Epithelial cell of esophagus (primary cell): ENCODE data around the gene KRTAP5-7.
"Not testable (repeated sequence)": the region's sequence is repeated elsewhere in the genome, so short reads cannot be mapped to it uniquely, and the experiment has no call there.

Experiments used
- DNase-seq: peaks from one replicate; pipeline ENCODE4 v3.0.0; 2010; ENCODE audit warnings: low read depth
- H3K4me3 ChIP-seq: 2 replicates; pipeline ENCODE4 v1.5.1; 2011; ENCODE audit warnings: mild to moderate bottlenecking, low read length, control low read depth
- CTCF ChIP-seq: IDR thresholded peaks from 2 replicates; pipeline ENCODE4 v1.5.1; 2011; ENCODE audit warnings: low read depth, mild to moderate bottlenecking, low read length, control low read depth, inconsistent platforms; ENCODE audit not compliant: insufficient read depth; ENCODE audit errors: missing control alignments

Gene KRTAP5-7, protein sequence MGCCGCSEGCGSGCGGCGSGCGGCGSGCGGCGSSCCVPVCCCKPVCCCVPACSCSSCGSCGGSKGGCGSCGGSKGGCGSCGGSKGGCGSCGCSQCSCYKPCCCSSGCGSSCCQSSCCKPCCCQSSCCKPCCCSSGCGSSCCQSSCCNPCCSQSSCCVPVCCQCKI

GRCh38 chr11:71526796-71527575 is at the start of gene KRTAP5-7:
Gene KRTAP5-7 (plus strand): TSS chr11:71527267. CDS start chr11:71527301, 34 bp downstream.
- not testable (repeated sequence) for DNase-seq, H3K4me3 ChIP-seq

GRCh38 chr11:71477641-71478527 is 49.2 kb upstream of the KRTAP5-7 start:
- TF ChIP-seq CTCF, result no peak

DNA sequence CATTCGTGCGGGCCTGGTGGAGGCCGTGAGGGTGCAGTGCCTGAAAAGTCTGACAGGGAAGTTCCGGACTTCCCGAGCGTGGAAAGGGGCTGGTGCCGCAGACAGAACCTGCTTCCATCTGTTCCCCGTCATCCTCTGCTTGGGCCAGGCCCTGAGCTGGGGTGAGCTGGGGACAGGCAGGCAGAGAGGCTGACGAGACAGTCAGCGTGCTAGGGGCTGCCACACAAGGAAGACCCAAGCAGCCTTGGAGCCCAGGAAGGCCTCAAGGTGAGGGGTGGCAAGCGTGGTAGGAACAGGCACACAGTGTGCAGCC is 48.6 kb upstream of the KRTAP5-7 start:
- TF ChIP-seq CTCF, result no peak
- H3K4me3 ChIP-seq, result no peak overlapping the region
- no peak for DNase-seq

More at GRCh38 chr11:71477641-71478527, 49.2 kb upstream of the KRTAP5-7 start:
- no peak overlapping the region for H3K4me3 ChIP-seq
- DNase-seq, result no peak

DNA sequence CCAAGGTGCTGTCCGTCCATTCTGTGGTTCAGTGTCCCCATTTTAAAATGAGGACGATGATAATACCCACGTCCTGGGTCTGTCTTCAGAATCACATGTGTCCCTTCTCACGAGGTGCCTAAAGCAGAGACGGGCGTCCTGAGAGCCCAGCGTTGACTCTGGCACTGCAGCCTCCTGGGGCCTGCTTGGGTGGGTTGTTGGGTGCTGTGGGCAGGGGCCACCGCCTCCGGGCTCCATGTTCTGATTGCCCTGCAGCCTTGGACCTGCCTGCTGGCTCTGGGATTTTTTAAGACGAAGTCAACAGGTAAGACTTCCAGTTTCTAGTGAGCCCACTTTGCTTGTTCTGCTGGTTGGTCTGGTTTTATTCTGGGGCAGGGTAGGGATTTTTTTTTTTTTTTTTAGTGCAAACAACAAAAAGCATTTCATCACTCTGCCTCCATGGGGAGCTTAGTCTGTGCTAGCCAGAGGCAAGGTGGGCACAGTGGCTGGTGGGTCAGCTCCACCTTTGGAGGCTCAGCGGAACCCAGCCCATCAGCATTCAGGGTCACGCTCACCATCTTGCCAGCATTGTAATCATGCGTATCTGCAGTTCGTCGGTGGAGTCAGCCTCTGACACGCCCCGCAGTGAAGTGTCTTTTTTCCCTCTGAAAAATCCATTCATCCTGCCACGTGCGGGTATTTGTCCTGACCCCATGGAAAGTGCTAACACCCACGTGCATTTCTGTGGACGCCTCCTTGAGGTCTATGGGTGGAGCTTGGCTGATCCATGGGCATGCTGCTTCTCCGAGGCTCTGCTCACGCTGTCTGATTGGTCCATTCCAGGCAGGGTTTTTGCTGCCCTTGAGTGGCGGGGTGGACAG is 45.7 kb upstream of the KRTAP5-7 start:
- TF ChIP-seq CTCF, result no peak
- H3K4me3 ChIP-seq, result no peak overlapping the region
- peak; percentile 67 for DNase-seq

DNA sequence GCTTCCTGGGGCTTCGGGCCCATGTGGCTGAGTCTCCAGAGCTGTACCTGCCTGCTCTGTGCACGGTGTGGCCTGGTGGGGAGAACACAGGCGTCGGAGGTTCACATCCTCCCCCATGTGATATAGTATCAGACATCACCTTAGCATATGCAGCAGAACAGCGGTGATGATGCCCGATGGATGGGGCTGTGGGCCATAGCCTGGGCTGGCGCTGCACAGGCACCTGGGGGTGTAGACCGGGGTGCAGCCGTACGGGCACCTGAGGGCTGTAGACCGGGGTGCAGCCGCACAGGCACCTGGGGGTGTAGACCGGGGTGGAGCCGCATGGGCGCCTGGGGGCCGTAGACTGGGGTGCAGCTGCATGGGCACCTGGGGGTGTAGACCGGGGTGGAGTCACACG is 44.9 kb upstream of the KRTAP5-7 start:
- no peak for TF ChIP-seq CTCF
- no peak overlapping the region for H3K4me3 ChIP-seq
- no peak for DNase-seq

GRCh38 chr11:71482746-71483364 is 44.2 kb upstream of the KRTAP5-7 start:
- no peak for TF ChIP-seq CTCF
- DNase-seq, result no peak

More at GRCh38 chr11:71482746-71483364, 44.2 kb upstream of the KRTAP5-7 start:
- H3K4me3 ChIP-seq, result no peak overlapping the region
